GM19372 (cell line): ENCODE measurements around the gene GGA1.
"Not testable (repeated sequence)": the region's sequence is repeated elsewhere in the genome, so short reads cannot be mapped to it uniquely, and the experiment has no call there.

Experiments used
- ATAC-seq: cut with Tn5 transposase; IDR thresholded peaks from one replicate; pipeline ENCODE4 v1.9.1; 2021; ENCODE audit warnings: mild to moderate bottlenecking, low read depth, moderate library complexity; ENCODE audit not compliant: unreplicated experiment

The GGA1 gene

GRCh38 chr22:37569921-37570660, 38.5 kb upstream of the GGA1 start:
- no peak for ATAC-seq

- no peak for ATAC-seq
These were observed 38.0 kb upstream of the GGA1 start for GRCh38 chr22:37570661-37570976.

DNA sequence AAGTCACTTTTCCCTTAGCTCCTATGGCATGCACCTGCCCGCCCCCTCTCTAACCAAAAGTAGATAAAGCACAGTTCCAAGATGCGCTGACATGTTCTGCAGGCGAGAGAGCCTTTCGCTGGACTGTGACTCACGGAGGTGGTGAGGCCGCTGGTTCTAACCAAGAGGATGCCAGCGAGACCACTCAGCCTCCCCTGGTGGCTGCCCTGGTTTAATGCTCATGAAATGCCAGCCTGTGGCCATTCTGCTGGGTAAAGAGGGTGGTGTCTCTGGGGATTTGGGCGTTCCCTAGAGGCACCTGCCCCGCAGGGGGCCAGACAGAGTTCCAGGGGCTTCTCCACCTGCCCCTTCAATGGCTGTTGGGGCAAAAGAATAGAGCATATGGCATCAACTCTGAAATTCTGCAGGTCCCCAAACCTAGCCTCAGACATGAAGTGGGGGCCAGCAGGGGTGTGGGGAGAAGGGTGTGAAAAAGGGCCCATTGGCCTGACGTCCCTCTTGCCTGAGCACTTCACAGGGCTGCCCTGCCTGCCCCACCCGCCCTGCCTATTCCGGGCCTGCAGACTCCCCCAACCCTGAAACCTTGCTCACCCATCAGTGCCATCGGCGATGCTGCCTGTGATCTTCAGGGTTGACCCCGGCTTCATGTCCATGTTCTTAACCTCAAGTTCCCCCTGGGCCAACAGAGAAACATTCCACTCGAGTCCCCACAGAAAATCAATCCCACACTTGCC, 37.2 kb upstream of the GGA1 start:
- ATAC-seq, result no peak

DNA sequence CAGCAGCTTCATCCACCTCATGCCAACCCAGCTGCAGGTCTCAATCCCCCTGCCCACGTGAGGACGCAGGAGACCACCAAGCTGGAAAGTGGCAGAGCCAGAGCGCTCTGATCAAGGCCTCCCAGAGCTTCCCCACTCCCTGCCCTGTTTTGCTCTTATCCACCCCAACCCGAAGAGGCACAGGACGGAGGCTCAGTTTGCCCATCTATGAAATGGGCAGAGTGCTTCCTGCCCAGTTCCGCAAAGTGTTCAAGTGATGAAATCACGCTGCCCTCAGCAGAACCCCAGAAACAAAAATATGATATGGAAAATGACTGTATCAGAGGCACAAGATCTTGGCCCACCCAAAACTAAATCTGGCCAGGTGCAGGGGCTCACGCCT, 36.7 kb upstream of the GGA1 start:
- no peak for ATAC-seq

- ATAC-seq, result no peak
These were observed 33.1 kb upstream of the GGA1 start for GRCh38 chr22:37575490-37576003.

- ATAC-seq, result no peak
These were observed 30.6 kb upstream of the GGA1 start for GRCh38 chr22:37578002-37578401.

- no peak for ATAC-seq
These were observed 27.1 kb upstream of the GGA1 start for GRCh38 chr22:37581504-37581903.

DNA sequence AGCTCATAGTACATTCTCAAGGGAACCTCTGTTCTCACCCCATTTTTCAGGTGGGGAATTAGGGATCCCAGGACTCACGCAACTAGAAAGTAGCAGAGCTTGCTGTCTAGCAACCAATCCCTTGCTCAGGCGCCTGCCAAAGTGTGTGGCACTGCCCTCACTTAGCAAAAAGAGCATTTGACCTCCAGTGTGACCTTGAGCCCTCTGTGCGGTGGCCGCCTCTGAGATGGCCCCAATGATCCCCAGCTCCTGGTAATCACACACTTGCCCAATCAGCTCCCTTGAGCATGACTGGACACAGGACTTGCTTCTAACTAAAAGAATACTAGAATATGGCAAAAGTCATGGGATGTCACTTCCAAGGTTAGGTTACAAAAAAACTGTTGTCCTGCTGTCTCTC, 26.1 kb upstream of the GGA1 start:
- no peak for ATAC-seq

- no peak for ATAC-seq
These were observed 20.0 kb upstream of the GGA1 start for GRCh38 chr22:37588546-37589215.

DNA sequence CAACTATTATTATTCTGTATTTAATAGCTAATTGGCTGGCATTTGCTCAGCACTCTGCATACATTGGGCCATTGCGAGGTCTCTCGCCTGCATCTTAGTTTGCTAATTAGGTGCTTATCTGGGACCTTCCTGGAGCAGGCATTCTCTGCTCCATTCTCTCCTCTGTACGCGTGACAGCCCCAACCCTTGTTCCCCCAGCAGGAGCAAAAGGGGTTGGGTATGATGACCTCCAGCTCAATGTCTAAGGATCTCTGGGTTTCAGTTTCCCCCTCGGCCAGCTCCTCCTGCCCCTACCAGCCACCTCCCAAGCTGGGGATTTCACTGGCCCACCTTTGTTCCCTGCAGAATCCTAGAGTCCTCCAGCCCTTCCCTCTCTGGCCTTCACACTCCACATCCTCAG, 19.0 kb upstream of the GGA1 start:
- ATAC-seq, result no peak

DNA sequence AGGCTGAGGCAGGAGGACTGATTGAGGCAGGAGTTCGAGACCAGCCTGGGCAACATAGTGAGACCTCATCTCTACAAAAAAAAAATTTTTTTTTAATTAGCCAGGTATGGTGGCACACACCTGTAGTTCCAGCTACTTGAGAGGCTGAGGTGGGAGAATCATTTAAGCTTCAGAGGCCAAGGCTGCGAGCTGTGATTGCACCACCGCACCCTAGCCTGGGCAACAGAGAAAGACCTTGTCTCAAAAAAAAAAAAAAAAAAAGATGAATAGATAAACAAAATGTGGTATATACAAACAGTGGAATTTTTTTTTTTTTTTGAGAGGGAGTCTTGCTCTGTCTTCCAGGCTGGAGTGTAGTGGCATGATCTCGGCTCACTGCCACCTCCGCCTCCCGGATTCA, 17.6 kb upstream of the GGA1 start:
- not testable (repeated sequence) for ATAC-seq

DNA sequence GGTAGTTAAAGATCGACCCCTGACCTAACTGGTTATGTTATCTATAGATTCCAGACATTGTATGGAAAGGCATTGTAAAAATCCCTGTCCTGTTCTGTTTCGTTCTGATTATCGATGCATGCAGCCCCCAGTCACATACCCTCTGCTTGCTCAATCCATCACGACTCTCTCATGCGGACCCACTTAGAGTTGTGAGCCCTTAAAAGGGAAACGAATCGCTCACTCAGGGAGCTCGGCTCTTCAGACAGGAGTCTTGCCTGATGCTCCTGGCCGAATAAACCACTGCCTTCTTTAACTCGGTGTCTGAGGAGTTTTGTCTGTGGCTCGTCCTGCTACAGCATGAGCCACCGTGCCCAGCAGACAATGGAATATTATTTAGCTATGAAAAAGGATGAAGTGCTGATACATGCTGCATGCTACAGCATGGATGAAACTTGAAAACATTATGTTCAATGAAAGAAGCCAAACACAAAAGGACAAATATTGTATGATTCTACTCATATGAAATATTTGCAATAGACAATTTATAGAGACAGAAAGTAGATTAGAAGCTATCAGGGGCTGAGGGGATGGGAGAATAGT, 16.7 kb upstream of the GGA1 start:
- ATAC-seq, result no peak

- ATAC-seq, result no peak
These were observed 14.4 kb upstream of the GGA1 start for GRCh38 chr22:37594237-37594636.

- no peak for ATAC-seq
These were observed 9.5 kb upstream of the GGA1 start for GRCh38 chr22:37599153-37599552.

- ATAC-seq, result no peak
These were observed 7.5 kb upstream of the GGA1 start for GRCh38 chr22:37601203-37601539.

DNA sequence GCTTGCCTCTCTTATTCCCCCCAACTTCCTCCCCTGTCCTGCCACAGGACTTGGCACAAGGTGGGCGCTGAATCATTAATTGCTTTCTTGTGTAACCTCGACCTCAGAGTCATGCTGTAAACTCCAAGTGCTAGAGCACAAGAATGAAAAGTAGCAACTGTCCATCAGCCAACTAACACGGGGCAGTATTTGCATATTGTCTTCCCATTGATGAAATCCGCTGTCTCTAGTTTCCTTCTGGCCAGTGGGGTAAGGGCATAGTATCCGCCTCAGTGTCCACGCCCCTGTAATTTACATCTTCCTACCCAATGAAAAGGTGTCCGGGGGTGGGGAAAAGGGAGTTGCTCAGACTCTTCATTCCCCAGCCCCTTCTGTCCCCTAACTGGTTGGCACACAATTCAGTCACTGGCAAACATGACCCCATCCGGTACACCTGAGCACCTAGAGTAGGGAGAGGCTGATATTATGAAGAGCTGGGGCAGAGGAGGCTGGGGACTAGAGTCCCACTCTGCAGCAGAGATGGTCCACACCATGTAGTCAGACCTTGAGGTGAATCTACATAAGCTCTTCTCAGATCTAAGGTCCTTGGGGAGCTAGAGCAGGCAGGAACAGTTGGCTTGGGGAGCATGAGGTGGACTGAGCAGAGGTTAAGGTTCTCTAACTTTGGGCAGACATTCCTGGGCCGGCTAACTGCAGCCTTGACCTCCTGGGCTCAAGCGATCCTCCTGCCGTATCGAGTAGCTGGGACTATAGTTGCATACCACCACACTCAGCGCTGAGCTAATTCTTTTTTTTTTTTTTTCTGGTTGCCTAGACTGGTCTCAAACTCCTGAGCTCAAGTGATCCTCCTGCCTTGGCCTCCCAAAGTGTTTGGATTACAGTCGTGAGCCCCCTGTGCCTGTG, 6.8 kb upstream of the GGA1 start:
- no peak for ATAC-seq

DNA sequence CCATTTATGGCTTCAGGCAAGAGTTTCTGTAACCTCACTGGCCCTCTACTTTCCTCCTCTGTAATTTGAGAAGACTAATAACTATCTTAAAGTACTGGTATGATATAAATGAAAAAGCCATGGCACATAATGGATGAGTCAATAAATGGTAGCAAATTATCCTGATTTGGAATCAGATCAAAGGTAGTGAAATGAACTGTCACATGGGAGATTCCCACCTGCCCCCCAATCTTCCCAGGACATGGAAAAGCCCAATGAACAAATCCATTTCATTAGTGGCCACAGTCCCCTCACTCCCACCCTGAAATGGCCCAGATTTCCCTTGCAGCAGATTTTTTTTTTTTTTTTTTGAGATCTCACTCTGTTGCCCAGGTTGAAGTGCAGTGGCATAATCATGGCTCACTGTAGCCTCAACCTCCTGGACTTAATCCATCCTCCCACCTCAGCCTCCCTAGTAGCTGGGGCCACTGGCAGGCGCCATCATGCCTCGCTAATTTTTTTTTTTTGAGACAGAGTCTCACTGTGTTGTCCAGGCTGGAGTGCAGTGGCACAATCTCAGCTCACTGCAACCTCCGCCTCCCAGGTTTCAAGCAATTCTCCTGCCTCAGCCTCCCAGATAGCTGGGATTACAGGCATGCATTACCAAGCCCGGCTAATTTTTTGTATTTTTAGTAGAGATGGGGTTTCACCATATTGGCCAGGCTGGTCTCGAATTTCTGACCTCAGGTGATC, 5.9 kb upstream of the GGA1 start:
- ATAC-seq, result not testable (repeated sequence)

GRCh38 chr22:37604074-37604473, 4.6 kb upstream of the GGA1 start:
- ATAC-seq, result no peak

- no peak for ATAC-seq
These were observed 3.8 kb upstream of the GGA1 start for GRCh38 chr22:37604875-37605274.
